Neural progenitor cell (in vitro differentiated cells): ENCODE data around the gene NEU2.

Source experiments
- EZH2 ChIP-seq: fragments of 200-600 bp; sonication (generic); IDR thresholded peaks from 2 replicates; pipeline ENCODE4 v1.6.1; 2017; ENCODE audit warnings: antibody characterized with exemption, mild to moderate bottlenecking, moderate library complexity
- EZH2phosphoT487 ChIP-seq: fragments of 200-600 bp; sonication (generic); IDR thresholded peaks from 2 replicates; pipeline ENCODE4 v1.6.1; 2017; ENCODE audit warnings: antibody characterized with exemption
- TF ChIP-seq, protein P1 (sequence below): fragments of 200-600 bp; sonication (generic); IDR thresholded peaks from 2 replicates; pipeline ENCODE4 v1.5.1; 2017; ENCODE audit warnings: antibody characterized with exemption, mild to moderate bottlenecking

DNA sequence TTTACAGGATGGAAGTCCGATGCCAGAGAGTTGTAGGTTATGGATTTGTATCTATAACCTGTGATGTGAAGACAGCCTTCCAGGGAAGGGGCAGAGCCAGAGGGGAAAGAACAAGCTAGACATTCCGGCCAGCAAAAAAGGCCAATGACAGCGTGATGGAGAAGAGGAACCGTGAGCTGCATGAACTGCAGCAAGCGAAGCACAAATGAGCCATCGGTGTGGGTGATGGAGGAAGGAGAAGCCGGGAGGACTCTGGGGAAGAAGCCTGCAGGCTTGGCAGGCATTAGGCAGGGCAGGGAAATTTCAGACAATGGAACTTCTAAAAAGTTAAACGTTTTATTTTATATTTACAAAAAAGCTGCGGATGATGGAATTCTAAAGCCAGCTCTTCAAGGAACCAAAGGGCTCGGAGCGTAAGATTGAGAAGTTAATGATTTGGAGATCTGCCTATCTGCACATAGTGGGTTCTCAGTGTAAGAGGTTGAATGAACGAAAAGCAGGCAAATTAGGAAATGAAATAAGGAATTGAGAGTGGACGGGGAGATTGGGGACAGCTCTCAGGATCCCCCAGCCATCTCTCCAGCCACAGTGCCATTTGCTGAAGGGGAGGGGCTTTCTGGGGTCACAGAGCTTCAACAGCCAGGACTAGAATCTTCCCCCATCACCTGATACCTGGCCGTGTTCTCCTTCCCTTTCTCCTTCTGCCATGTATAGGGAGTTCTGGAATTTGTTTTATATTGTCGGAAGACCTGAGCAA is 47.8 kb upstream of the NEU2 start:
- TF ChIP-seq EZH2 (no peak), EZH2phosphoT487 (no peak)
- TF ChIP-seq, protein P1, sequence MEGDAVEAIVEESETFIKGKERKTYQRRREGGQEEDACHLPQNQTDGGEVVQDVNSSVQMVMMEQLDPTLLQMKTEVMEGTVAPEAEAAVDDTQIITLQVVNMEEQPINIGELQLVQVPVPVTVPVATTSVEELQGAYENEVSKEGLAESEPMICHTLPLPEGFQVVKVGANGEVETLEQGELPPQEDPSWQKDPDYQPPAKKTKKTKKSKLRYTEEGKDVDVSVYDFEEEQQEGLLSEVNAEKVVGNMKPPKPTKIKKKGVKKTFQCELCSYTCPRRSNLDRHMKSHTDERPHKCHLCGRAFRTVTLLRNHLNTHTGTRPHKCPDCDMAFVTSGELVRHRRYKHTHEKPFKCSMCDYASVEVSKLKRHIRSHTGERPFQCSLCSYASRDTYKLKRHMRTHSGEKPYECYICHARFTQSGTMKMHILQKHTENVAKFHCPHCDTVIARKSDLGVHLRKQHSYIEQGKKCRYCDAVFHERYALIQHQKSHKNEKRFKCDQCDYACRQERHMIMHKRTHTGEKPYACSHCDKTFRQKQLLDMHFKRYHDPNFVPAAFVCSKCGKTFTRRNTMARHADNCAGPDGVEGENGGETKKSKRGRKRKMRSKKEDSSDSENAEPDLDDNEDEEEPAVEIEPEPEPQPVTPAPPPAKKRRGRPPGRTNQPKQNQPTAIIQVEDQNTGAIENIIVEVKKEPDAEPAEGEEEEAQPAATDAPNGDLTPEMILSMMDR = no peak
